ENCODE data around the gene SLC10A2.
A peak's percentile ranks its signal among the peaks of the same experiment; 100 is the strongest.

SLC10A2 gene

GRCh38 chr13:103029798-103030197 is 36.4 kb downstream of the SLC10A2 start:
- peak overlapping the region; percentile 76 for H3K27ac ChIP-seq
- no peaks in the 10 kb centered on the region for H4K20me1 ChIP-seq
- no peaks in the 10 kb centered on the region for H3K27me3 ChIP-seq
- H3K4me1 ChIP-seq = peaks cover 67% of the 10 kb centered on the region
- H3K4me2 ChIP-seq = peak overlapping the region; percentile 61
- no peaks in the 10 kb centered on the region for H3K36me3 ChIP-seq
- H3K9ac ChIP-seq = no peak overlapping the region
- TF ChIP-seq Cebpa-rat (IDR thresholded peaks at IDR 0.05) = no peak
- peaks cover 15% of the 10 kb centered on the region for H3K9me3 ChIP-seq
- no peak overlapping the region; the same call in 1 of the 2 replicates for H3K4me3 ChIP-seq

GRCh38 chr13:103022336-103022735 is 43.9 kb downstream of the SLC10A2 start:
- no peak overlapping the region for H3K27ac ChIP-seq

GRCh38 chr13:103018556-103018955 is 47.7 kb downstream of the SLC10A2 start:
- Histone ChIP-seq H3K27ac (no peak overlapping the region), H3K27me3 (no peaks in the 10 kb centered on the region), H3K9me3 (no peaks in the 10 kb centered on the region), H3K4me3 (no peak overlapping the region), H4K20me1 (no peaks in the 10 kb centered on the region), H3K4me2 (no peak overlapping the region), H3K9ac (no peak overlapping the region), H3K4me1 (peaks cover 19% of the 10 kb centered on the region; the same call in 1 of the 2 replicates), H3K36me3 (no peaks in the 10 kb centered on the region)
- TF ChIP-seq Cebpa-rat (IDR thresholded peaks at IDR 0.05) = no peak

More at GRCh38 chr13:103022336-103022735, 43.9 kb downstream of the SLC10A2 start:
- Histone ChIP-seq H3K4me1 (peaks cover 16% of the 10 kb centered on the region; the same call in 1 of the 2 replicates), H3K27me3 (no peaks in the 10 kb centered on the region), H3K9me3 (peaks cover 9% of the 10 kb centered on the region), H3K4me3 (no peak overlapping the region), H3K4me2 (no peak overlapping the region), H3K9ac (no peak overlapping the region), H3K36me3 (no peaks in the 10 kb centered on the region), H4K20me1 (no peaks in the 10 kb centered on the region)
- no peak for TF ChIP-seq Cebpa-rat (IDR thresholded peaks at IDR 0.05)

- H3K4me3 ChIP-seq = no peak overlapping the region
- H3K9me3 ChIP-seq = no peaks in the 10 kb centered on the region
- no peak for TF ChIP-seq Cebpa-rat (IDR thresholded peaks at IDR 0.05)
- no peak overlapping the region for H3K27ac ChIP-seq
- no peaks in the 10 kb centered on the region for H4K20me1 ChIP-seq
- H3K9ac ChIP-seq = no peak overlapping the region
- H3K27me3 ChIP-seq = no peaks in the 10 kb centered on the region
- H3K36me3 ChIP-seq = no peaks in the 10 kb centered on the region
- no peak overlapping the region for H3K4me2 ChIP-seq
- H3K4me1 ChIP-seq = peaks cover 15% of the 10 kb centered on the region
Observed at GRCh38 chr13:103012646-103013045, 53.6 kb downstream of the SLC10A2 start.

- H3K4me2 ChIP-seq = no peak overlapping the region
- no peak for TF ChIP-seq Cebpa-rat (IDR thresholded peaks at IDR 0.05)
- H3K36me3 ChIP-seq = no peaks in the 10 kb centered on the region
- no peak overlapping the region for H3K27ac ChIP-seq
- H3K27me3 ChIP-seq = no peaks in the 10 kb centered on the region
- no peaks in the 10 kb centered on the region for H4K20me1 ChIP-seq
- peaks cover 26% of the 10 kb centered on the region for H3K4me1 ChIP-seq
- no peak overlapping the region for H3K9ac ChIP-seq
- H3K4me3 ChIP-seq = no peak overlapping the region
- 0 out of 2 replicates have a peak, but pooled peaks cover 4% of the 10 kb centered on the region for H3K9me3 ChIP-seq
Observed at GRCh38 chr13:103009051-103009840, 57.0 kb downstream of the SLC10A2 start.

GRCh38 chr13:103007427-103007762 is 58.8 kb downstream of the SLC10A2 start:
- peaks cover 26% of the 10 kb centered on the region for H3K4me1 ChIP-seq
- no peaks in the 10 kb centered on the region for H4K20me1 ChIP-seq
- H3K36me3 ChIP-seq = no peaks in the 10 kb centered on the region
- no peak for TF ChIP-seq Cebpa-rat (IDR thresholded peaks at IDR 0.05)
- 0 out of 2 replicates have a peak, but pooled peaks cover 5% of the 10 kb centered on the region for H3K9me3 ChIP-seq
- no peaks in the 10 kb centered on the region for H3K27me3 ChIP-seq
- H3K9ac ChIP-seq = no peak overlapping the region; the same call in 1 of the 2 replicates
- no peak overlapping the region for H3K4me3 ChIP-seq
- peak overlapping the region; percentile 76 for H3K27ac ChIP-seq
- peak overlapping the region; percentile 73 for H3K4me2 ChIP-seq

GRCh38 chr13:103006641-103007426 is 59.4 kb downstream of the SLC10A2 start:
- Histone ChIP-seq H3K4me2 (peak overlapping the region; percentile 73), H3K27ac (peak overlapping the region; percentile 76), H3K4me1 (peaks cover 26% of the 10 kb centered on the region), H3K27me3 (no peaks in the 10 kb centered on the region), H3K36me3 (no peaks in the 10 kb centered on the region), H4K20me1 (no peaks in the 10 kb centered on the region), H3K9ac (no peak overlapping the region; the same call in 1 of the 2 replicates), H3K4me3 (no peak overlapping the region), H3K9me3 (0 out of 2 replicates have a peak, but pooled peaks cover 5% of the 10 kb centered on the region)
- no peak for TF ChIP-seq Cebpa-rat (IDR thresholded peaks at IDR 0.05)

- Histone ChIP-seq H3K27ac (no peak overlapping the region), H3K36me3 (no peaks in the 10 kb centered on the region), H3K9ac (no peak overlapping the region), H3K9me3 (peaks cover 20% of the 10 kb centered on the region), H3K4me1 (peaks cover 41% of the 10 kb centered on the region), H4K20me1 (no peaks in the 10 kb centered on the region), H3K27me3 (no peaks in the 10 kb centered on the region), H3K4me3 (no peak overlapping the region), H3K4me2 (no peak overlapping the region)
- no peak for TF ChIP-seq Cebpa-rat (IDR thresholded peaks at IDR 0.05)
Observed at GRCh38 chr13:103004661-103005345, 61.4 kb downstream of the SLC10A2 start.

- Histone ChIP-seq H3K27me3 (no peaks in the 10 kb centered on the region), H3K4me1 (peaks cover 50% of the 10 kb centered on the region), H3K4me3 (no peak overlapping the region), H3K4me2 (no peak overlapping the region), H3K9ac (no peak overlapping the region), H4K20me1 (no peaks in the 10 kb centered on the region), H3K27ac (no peak overlapping the region), H3K36me3 (no peaks in the 10 kb centered on the region), H3K9me3 (peaks cover 20% of the 10 kb centered on the region)
- TF ChIP-seq Cebpa-rat (IDR thresholded peaks at IDR 0.05) = no peak
Observed at GRCh38 chr13:103003631-103004030, 62.6 kb downstream of the SLC10A2 start.
